HG02870 (cell line): Measurements from ENCODE around the gene DPEP1.
"Not testable (repeated sequence)": the region's sequence is repeated elsewhere in the genome, so short reads cannot be mapped to it uniquely, and the experiment has no call there.

ENCODE experiments used
- ATAC-seq: cut with Tn5 transposase; IDR thresholded peaks from one replicate; pipeline ENCODE4 v1.9.1; 2021; ENCODE audit warnings: mild to moderate bottlenecking, moderate library complexity; ENCODE audit not compliant: unreplicated experiment

DPEP1 gene

DNA sequence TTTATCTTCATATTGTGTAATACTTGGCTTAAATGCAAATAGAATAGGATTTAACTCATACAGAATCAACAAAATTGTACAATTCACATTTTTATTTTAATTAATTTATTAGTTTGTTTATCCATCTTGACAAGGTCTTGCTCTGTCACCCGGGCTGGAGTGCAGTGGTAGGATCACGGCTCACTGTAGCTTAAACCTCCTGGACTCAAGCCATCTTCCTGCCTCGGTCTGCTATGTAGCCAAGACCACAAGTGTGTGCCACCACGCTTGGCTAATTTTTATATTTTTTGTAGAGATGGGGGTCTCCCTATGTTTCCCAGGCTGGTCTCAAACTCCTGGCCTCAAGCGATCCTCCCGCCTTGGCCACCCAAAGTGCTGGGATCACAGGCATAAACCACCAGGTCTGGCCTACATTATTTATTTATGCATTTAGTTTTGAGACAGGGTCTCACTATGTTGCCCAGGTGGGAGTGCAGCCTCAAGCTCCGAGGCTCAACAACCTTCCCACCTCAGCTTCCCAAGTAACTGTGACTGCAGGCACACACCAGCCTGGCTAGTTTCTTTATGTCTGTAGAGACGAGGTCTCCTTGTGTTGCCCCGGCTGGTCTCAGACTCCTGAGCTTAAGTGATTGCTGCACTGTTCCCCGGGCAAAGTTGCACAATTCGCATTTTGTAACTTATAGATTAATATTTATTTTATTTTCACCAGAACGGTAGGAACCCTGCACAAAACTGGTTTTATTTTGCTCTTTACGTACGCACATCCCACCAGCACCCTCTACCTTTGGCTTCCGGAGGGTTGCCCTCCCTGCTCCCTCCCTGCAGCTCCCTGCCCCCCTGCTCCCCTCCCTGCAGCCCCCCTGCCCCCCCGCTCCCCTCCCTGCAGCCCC lies 4.9 kb downstream of the DPEP1 start:
- no peak for ATAC-seq

DNA sequence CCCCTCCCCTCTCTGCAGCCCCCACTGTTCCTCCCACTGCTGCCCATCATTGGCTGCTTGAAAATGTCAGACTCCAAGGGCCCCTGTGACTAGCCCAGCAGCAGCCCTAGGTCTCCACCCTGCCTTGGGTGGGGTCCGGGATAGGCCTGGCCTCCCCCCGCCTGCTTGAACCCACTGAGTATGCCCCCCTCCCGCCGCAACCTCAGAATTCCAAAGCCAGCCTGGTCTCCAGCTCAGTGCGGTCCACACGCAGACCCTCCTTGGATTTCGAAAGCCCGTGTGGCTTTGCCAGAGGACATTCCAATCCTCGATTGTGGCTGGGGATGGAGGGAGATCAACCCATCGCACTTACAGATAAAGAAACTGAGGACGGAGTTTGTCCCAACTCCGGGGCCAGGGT lies 6.4 kb downstream of the DPEP1 start:
- ATAC-seq = no peak

DNA sequence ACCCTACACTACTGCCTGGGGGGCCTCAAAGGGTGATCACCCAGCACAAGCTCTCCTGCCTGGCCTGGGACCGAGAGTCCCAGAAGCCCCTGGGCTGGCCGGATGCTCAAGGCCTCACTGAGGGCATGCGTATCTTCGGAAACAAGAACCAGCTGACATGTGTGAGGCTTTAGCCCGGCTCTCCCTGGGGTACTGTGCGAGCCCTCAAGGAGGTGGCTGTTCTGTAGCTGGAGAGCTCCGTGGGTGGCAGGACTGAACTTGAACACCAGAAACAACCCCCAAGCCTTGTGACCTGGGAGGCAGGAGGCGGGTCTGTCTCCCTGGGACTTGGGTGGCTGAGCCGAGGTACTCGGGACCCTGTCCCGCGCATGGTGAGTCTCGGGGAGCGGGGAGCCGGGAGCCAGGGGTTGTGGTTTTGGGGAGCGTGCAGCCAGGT lies 7.0 kb downstream of the DPEP1 start:
- no peak for ATAC-seq

DNA sequence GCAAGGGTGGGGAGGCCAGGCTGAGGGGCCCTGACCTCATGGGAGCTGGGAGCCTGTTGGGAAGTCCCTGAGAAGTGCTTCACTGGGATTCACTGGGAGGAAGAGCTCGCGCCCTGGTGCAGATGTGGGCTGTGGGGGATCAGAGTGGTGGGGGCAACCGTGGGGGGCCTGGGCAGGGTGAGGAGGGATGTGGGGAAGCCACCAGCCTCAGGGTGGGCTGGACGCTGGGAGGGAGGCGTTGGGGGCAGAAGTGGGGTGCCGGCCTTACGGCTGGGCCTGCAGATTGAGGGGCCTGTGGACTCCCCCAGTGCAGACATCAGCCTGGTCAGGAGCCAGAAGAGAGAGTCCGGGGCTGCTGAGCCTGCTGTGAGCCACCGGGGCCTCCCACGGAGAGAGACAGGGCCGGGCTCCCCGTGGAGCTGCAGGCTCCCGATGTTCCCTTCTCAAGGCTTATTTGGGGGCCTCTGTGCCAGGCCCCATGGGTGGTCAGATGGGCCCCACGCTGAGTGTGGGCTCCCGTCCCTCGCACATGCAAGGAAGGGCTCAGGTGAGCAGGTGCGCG lies 7.8 kb downstream of the DPEP1 start:
- no peak for ATAC-seq

DNA sequence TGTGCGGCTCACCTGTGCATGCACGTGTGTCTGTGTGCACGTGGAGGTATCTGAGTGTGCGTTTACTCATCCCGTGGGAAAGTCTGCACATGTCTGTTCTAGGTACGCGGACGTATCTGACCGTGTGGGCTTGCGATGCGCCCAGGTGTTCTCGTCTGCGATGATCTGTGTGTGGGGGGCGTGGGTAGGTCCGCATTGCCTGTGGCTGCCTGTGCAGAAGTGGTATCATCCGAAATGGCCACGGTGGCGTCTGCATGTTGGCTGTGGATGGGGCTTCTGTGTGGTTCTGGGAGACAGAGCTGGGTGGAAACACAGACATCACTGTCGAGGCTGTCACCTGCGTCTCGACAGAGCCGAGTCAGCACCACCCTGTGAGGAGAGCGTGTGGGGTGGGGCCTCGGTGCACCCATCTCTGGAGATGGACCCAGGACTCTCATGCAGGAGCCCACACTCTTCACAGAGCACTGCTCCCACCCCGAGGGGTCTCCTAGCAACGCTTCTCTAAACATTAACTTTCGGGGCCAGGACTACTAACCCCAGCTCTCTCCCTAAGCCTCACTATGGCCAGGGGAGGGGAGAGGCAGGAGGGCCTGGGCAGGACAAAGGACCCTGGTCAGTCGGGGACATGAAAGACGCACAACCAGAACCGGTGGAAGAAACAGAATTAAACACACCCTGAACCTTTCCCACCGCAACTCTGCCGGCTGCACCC lies 8.4 kb downstream of the DPEP1 start:
- ATAC-seq = no peak

DNA sequence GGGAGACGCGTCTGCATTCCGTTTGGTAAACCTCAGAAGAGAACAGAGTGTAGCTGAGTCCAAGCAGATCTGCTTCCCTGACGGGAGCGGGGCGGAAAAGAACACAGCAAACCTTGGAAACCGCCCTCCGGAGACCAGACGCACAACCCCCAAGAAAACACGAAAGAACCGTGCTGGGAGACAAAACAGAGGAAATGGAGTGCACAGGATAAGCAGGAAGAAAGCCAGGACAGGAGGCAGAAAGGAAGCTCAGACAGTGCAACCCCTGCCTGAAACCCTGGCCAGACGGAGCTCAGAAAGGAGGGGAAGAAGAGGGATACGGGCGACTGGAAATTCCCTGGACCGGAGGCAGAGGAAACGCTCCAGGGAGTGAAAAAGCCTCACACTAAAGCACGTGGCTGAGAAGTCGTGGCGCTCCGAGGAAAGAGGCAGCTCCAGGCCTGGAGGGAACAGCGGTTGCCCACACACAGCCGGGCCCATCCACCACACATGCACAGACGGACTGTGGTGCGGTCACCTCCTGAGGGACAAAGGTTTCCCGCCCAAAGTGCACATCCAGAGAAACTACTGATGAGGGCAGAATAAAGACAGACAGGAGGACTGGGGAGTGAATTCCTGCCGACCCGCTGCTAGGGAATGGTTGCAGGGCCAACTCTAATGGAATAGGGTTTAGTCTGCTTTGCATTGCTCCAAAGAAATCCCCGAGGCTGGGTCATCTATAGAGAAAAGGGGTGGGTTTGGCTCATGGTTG lies 10.2 kb downstream of the DPEP1 start:
- no peak for ATAC-seq

DNA sequence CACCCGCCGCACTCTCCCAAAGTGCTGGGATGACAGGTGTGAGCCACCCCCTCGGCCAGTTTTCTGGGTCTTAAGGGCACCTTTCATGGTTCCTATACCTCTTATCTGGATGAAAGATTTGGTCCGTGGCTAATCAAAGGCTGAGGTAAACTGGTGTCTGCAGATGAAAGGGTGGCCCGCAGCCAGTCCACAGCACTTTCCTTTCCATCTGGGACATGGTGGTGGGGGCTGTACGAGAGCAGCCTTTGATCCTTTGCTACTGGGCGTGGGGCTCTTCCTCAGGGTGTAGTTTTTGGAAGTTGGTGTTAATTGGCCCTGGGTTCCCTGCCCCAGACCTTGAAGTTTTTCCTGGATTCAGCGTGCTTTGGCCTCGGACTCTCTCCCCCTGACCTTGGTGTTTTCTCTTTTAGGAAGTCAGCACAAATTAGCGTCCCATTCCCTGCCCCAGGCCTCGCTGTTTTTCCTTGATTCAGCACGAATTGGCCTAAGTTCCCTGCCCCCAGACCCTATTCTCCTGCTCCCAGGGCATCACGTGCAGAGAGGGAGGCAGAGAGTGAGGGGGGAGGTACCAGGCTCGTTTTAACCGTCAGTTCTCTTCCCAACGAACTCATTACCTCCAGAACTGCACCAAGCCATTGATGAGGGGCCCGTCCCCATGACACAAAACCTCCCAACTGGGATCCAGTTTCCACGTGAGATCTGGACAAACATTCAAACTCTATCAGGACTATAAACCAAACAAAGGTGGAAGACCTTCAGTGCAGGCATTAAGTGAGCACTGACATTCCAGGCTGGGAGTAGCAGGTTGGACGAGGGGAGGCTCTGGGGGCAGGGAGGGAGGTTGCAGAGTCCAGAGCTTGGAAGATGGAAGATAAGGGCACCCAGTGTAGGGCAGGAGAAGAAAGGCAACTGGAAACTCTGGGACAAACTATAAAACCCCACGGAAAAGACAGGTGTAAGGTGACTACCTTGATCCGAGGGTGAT lies 11.6 kb downstream of the DPEP1 start:
- no peak for ATAC-seq

DNA sequence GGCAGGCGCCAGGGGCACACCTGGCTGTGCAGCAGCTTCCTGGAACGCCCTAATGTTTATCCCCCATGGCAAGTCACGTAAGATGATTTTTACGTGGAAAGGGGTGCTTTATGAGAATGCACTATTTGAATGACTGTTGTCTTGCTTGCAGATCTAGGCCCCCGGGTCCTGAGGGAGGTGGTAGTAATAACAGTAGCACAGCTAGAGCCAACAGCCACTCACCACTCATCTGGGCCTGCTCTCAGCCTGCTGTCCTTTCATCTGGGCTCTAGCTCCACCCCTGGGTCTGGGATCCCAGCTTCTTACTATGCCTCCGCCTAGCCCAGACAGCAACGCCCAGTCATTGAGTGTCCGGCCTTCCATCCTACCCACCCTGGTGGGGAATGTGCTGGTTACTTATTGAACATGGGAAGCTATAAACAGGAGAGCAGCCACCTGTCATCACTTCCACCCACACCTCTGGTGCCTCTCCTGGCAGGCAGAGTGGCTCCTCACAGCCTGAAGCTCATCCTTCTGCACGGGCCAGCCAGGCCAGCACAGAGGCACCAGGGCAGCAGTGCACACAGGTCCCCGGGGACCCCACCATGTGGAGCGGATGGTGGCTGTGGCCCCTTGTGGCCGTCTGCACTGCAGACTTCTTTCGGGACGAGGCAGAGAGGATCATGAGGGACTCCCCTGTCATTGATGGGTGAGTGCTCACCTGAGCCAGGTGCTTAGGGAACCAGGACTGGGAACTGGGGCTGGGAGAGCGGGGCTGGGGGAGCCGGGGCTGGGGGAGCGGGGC lies 16.6 kb downstream of the DPEP1 start:
- no peak for ATAC-seq

DNA sequence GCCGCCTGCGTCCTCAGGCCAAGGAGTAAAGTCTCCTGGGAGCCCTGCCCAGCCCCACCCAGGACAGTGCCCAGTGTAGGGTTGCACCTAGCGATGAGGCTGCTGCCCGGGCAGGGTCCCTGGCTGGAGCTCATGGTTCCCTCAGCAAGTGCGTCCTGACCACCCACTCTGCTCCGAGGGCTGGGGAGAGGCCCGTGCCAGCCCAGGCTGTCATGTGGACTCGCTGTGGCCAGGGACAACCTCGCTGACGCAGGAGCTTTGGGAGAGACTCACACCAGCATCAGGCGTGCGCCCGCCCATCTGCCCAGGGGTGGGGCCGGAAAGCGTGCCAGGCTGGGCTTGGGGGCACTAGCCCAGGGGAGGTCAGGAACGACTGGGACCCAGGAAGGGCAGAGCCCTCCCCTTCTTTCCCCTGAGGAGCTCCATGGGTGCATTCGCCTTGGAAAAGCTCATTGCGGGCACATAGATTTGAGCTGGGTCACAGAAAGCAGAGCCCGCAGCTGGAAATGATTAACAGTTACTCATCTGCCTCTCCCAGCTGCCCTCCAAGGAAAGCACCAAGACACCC lies 19.7 kb downstream of the DPEP1 start:
- ATAC-seq = no peak

DNA sequence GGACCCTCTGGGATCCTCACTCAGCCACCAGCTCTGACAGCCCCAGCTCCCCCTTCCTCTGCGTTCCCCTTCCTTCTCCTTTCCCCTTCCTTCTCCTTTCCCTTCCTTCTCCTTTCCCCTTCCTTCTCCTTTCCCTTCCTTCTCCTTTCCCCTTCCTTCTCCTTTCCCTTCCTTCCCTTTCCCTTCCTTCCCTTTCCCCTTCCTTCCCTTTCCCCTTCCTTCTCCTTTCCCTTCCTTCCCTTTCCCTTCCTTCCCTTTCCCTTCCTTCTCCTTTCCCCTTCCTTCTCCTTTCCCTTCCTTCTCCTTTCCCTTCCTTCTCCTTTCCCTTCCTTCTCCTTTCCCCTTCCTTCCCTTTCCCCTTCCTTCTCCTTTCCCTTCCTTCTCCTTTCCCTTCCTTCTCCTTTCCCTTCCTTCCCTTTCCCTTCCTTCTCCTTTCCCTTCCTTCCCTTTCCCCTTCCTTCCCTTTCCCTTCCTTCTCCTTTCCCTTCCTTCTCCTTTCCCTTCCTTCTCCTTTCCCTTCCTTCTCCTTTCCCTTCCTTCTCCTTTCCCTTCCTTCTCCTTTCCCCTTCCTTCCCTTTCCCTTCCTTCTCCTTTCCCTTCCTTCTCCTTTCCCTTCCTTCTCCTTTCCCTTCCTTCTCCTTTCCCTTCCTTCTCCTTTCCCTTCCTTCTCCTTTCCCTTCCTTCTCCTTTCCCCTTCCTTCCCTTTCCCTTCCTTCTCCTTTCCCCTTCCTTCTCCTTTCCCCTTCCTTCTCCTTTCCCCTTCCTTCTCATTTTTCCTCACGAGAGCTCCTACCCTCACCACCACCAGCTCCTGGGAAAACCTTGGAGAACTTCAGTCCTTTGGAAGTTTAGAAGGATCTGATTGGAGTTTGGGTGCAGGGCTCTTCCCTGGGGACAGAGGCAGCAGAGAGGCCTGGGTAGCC lies 21.3 kb downstream of the DPEP1 start:
- not testable (repeated sequence) for ATAC-seq

DNA sequence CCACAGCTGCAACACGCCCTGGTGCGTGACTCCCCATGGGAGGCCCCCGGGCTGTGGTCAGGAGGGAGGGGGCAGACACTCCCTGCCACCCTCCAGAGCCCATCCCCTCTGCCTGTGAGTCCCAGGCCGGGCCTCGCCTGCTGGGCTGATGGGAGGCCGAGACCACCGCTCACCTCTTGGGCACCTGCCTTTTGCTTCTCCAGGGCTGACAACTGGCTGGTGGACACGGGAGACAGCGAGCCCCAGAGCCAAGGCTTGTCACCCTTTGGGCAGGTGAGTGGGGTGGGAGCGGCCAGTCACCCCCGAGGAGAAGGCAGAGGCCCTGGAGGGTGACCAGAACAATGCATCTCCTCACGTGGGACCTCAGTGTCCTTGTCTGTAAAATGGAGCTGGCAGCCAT lies 23.2 kb downstream of the DPEP1 start:
- ATAC-seq = no peak

DNA sequence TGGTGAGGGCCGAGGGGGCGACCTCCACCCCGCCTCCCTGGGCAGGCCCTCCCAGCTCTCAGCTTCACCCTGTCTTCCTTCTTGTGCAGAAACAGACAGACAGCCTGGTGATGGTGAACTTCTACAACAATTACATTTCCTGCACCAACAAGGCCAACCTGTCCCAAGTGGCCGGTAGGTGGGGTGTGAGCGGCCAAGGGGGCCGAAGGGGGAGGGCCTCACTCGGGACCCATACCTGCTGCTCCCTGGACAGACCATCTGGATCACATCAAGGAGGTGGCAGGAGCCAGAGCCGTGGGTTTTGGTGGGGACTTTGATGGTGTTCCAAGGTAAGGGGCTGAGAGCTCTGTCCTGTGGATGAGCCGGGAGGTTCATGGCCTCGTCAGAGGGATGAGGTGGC lies 23.9 kb downstream of the DPEP1 start:
- no peak for ATAC-seq

DNA sequence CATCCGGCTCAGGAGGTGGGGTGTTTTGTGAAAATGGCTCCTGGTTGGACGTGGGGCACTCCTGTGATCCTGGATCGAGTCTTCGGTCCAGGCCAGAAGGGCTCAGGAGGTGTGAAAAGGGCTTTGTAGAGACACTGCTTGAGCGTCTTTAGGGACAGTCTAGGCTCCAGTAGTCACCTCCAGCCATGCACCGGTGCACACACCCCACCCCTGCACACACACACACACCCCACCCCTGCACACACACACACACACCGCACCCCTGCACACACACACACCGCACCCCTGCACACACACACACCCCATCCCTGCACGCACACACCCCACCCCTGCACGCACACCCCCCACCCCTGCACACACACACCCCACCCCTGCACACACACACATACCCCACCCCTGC lies 25.0 kb downstream of the DPEP1 start:
- ATAC-seq = no peak

DNA sequence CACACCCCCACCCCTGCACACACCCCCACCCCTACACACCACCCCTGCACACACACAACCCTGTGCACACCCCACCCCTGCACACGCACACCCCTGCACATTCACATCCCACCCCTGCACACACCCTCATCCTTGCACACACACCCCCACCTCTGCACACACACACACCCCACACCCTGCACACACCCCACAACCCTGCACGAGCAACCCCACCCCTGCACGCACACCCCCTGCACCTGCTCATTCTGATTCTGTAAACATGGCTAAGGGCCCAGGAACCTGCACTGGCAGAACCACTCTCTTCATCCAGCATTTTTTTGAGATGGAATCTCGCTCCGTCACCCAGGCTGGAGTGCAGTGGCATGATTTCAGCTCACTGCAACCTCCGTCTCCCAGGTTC lies 25.9 kb downstream of the DPEP1 start:
- ATAC-seq = no peak

DNA sequence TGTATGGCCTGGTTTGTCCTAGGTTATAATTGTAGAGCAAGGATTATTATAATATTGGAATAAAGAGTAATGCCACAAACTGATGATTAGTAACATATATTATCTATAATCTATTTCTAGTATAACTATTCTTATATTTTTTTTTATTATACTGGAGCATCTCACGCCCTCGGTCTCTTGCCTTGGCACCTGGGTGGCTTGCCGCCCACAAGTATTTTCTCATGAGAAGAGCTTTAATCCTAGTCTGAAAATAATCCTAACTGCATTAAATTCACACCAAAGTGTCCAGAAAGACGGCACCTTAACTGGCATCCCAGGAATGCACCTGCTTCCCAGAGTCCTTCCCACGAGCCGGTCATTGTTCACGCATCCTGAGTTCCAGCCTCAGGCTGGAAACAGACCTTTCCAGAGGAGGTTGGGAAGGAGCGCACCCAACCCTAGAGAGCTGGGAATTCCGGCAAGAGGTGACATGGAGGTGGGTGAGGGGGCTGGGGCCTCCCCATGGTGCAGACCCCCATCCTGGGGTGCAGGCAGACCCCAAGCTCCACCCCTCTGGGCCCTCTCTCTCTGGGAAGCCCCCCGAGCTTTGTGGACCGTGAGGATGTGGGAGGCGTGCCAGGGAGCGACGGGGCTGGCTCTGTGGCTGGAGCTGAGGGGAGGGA lies 28.1 kb downstream of the DPEP1 start:
- no peak for ATAC-seq

DNA sequence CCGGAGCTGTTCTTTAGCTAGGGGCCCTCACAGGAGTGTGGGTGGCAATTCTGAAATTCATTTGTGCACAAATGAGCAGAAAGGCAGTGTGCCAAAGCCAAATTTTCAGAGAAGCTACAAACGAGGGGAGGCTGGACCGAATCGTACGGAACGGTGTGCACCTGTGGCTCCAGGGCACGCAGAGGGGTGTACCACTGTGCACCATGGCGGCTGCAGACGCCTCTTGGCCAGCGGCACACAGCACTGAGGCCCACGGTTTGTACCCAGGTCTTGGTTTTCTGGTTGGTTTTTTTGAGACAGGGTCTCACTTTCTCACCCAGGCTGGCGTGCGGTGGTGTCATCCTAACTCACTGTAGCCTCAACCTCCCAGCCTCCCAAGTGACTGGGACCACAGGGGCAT lies 29.1 kb downstream of the DPEP1 start:
- ATAC-seq = no peak

DNA sequence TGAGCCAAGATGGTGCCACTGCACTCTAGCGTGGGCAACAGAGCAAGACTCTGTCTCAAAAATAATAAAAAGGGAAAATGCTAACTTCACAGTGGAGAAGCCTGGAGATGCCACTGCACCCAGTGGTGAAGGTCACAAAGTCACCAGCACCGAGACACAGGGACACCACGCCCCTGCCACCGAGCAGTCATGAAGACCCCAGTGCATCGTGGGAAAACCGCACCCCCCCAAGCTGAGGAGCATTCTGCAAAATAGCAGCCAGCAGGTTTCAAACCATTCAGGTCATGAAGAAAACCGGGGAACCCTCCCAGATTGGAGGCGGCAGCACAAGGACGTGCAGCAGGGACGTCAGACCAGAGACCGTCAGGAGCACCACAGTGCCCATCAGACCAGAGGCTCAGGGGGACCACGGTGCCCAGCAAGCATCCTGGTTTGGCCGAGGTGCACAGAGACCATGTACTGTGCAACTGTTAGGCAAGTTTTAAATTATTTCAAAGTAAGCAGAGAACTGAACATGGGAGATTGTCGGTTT lies 30.4 kb downstream of the DPEP1 start:
- ATAC-seq = no peak
